ENCODE measurements around the gene NAT16. TPM values are rescaled to one million over a fixed set of nuclear protein-coding genes. Genes with fewer than 3 reads are reported as not detected.
"Not testable (repeated sequence)": the region's sequence is repeated elsewhere in the genome, so short reads cannot be mapped to it uniquely, and the experiment has no call there.

Gene NAT16
- total RNA-seq, 1 donor from 2014 or later: not detected

GRCh38 chr7:101133621-101134398 lies 46.3 kb downstream of the NAT16 start:
- H3K4me3 Mint-ChIP-seq: no peak overlapping the region
- TF ChIP-seq CTCF (IDR thresholded peaks at IDR 0.05; ENCODE audit: unreplicated experiment): no peak
- peaks cover 3% of the 10 kb centered on the region for H3K36me3 Mint-ChIP-seq
- H3K9me3 Mint-ChIP-seq: no peaks in the 10 kb centered on the region
- H3K27me3 Mint-ChIP-seq (ENCODE audit: low read depth): no peaks in the 10 kb centered on the region
- peaks cover 19% of the 10 kb centered on the region for H3K4me1 Mint-ChIP-seq
- H3K27ac Mint-ChIP-seq: peak overlapping the region; percentile 44
- no peak for DNase-seq (ENCODE audit: low spot score in 2 of 2, unreplicated experiment in 2 of 2)

- H3K4me3 Mint-ChIP-seq; H3K27ac Mint-ChIP-seq; DNase-seq (ENCODE audit: low spot score in 2 of 2, unreplicated experiment in 2 of 2); H3K36me3 Mint-ChIP-seq; H3K27me3 Mint-ChIP-seq (ENCODE audit: low read depth); H3K9me3 Mint-ChIP-seq: not testable (repeated sequence)
- peaks cover 16% of the 10 kb centered on the region for H3K4me1 Mint-ChIP-seq
Observed at GRCh38 chr7:101132626-101133600, 47.2 kb downstream of the NAT16 start.

GRCh38 chr7:101129603-101130117 lies 50.4 kb downstream of the NAT16 start:
- no peak overlapping the region for H3K27ac Mint-ChIP-seq

GRCh38 chr7:101128040-101128834 lies 51.9 kb downstream of the NAT16 start:
- Mint-ChIP-seq H3K27me3 (ENCODE audit: low read depth) (no peaks in the 10 kb centered on the region), H3K9me3 (peaks cover 3% of the 10 kb centered on the region), H3K4me1 (peaks cover 31% of the 10 kb centered on the region), H3K36me3 (peaks cover 3% of the 10 kb centered on the region), H3K27ac (no peak overlapping the region), H3K4me3 (no peak overlapping the region)
- no peak for DNase-seq (ENCODE audit: low spot score in 2 of 2, unreplicated experiment in 2 of 2)
- no peak for TF ChIP-seq CTCF (IDR thresholded peaks at IDR 0.05; ENCODE audit: unreplicated experiment)

More at GRCh38 chr7:101129603-101130117, 50.4 kb downstream of the NAT16 start:
- Mint-ChIP-seq H3K4me3 (no peak overlapping the region), H3K36me3 (peaks cover 3% of the 10 kb centered on the region), H3K9me3 (peaks cover 3% of the 10 kb centered on the region), H3K27me3 (ENCODE audit: low read depth) (no peaks in the 10 kb centered on the region), H3K4me1 (peaks cover 39% of the 10 kb centered on the region)
- TF ChIP-seq CTCF (IDR thresholded peaks at IDR 0.05; ENCODE audit: unreplicated experiment): no peak
- no peak for DNase-seq (ENCODE audit: low spot score in 2 of 2, unreplicated experiment in 2 of 2)

- Mint-ChIP-seq H3K27ac (peak overlapping the region; percentile 90), H3K36me3 (peaks cover 3% of the 10 kb centered on the region), H3K4me3 (peak overlapping the region; percentile 61), H3K27me3 (ENCODE audit: low read depth) (no peaks in the 10 kb centered on the region), H3K4me1 (peaks cover 32% of the 10 kb centered on the region), H3K9me3 (peaks cover 3% of the 10 kb centered on the region)
- TF ChIP-seq CTCF (IDR thresholded peaks at IDR 0.05; ENCODE audit: unreplicated experiment): no peak
- no peak for DNase-seq (ENCODE audit: low spot score in 2 of 2, unreplicated experiment in 2 of 2)
Observed at GRCh38 chr7:101127460-101128039, 52.5 kb downstream of the NAT16 start.
